GM23248 (cell line): ENCODE measurements around the gene MAPK8.

Experiments used
- EZH2 ChIP-seq: fragments of 200-600 bp; sonication (generic); IDR thresholded peaks from 2 replicates; pipeline ENCODE4 v1.6.1; 2018; ENCODE audit warnings: antibody characterized with exemption, mild to moderate bottlenecking; ENCODE audit not compliant: insufficient read depth, poor library complexity, severe bottlenecking
- EZH2phosphoT487 ChIP-seq: fragments of 200-600 bp; sonication (generic); IDR thresholded peaks from 2 replicates; pipeline ENCODE4 v1.6.1; 2018; ENCODE audit warnings: antibody characterized with exemption, moderate library complexity, mild to moderate bottlenecking, low read depth; ENCODE audit not compliant: insufficient read depth

DNA sequence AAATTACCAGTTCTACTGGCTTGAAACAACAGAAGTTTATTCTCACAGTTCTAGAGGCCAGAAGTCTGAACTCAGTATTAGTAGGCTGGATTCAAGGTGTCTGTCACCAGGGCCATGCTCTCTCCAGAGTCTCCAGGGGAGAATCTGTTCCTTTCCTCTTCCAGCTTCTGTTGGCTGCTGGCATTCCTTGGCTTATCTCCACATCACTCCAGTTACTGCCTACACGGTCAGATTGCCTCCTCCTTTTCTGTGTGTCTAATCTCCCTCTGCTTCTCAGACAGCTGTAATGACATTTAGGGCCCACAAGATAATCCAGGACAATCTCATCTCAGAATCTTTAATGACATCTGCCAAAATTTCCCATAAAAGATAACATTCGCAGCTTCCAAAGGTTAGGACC lies 36.6 kb downstream of the MAPK8 start:
- TF ChIP-seq EZH2phosphoT487 (no peak), EZH2 (no peak)
